ENCODE results near the gene NKIRAS2.

DNA sequence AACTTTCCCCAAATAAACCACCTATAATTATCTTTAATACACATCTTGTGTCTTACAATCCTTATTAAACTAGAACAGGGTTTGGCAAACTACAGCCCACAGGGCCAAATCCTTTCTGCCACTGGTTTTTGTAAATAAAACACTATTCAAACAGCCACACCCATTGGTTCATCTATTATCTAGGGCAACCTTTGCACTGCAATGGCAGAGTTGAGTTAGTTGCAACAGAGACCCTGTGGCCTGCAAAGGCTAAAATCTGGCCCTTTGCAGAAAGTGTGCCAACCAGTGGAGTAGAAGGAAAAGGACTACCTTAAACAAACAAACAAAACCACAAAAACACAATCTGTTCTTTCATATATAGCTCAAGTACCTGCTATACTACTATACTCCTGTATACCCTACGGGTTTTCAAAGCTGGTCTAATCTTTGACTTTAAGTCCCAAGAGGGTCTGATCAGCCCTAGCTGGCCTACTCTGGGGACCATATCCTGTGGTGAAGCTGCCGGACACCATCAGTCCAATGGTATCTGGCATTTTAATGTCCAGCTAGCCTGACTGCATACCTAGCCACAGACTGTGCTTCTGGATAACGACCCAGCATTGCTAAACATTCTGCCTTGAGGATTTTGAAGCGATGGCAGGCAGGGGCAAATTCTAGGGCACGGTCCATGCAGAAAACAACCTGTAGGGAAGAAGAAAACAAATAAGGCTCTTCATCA, 30.0 kb upstream of the NKIRAS2 start:
- TF ChIP-seq, protein P1, sequence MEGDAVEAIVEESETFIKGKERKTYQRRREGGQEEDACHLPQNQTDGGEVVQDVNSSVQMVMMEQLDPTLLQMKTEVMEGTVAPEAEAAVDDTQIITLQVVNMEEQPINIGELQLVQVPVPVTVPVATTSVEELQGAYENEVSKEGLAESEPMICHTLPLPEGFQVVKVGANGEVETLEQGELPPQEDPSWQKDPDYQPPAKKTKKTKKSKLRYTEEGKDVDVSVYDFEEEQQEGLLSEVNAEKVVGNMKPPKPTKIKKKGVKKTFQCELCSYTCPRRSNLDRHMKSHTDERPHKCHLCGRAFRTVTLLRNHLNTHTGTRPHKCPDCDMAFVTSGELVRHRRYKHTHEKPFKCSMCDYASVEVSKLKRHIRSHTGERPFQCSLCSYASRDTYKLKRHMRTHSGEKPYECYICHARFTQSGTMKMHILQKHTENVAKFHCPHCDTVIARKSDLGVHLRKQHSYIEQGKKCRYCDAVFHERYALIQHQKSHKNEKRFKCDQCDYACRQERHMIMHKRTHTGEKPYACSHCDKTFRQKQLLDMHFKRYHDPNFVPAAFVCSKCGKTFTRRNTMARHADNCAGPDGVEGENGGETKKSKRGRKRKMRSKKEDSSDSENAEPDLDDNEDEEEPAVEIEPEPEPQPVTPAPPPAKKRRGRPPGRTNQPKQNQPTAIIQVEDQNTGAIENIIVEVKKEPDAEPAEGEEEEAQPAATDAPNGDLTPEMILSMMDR (IDR thresholded peaks at IDR 0.05), result no peak
- no peak for TF ChIP-seq POLR2AphosphoS5 (IDR thresholded peaks at IDR 0.05; ENCODE audit: insufficient read depth in 1 of 2, low read depth in 1 of 2)
- TF ChIP-seq POLR2A (IDR thresholded peaks at IDR 0.05), result no peak
